Kidney capillary endothelial cell (primary cell): ENCODE results near the gene TMEM225B.
"Not testable (repeated sequence)": the region's sequence is repeated elsewhere in the genome, so short reads cannot be mapped to it uniquely, and the experiment has no call there.

Experiments used
- DNase-seq: peaks from one replicate; pipeline ENCODE4 v3.0.0-alpha.2; 2018; ENCODE audit warnings: low spot score

The TMEM225B gene

GRCh38 chr7:99579281-99579955 lies 18.6 kb upstream of the TMEM225B start:
- DNase-seq: no peak

GRCh38 chr7:99579956-99580777 lies 17.9 kb upstream of the TMEM225B start:
- peak; percentile 29 for DNase-seq

GRCh38 chr7:99580778-99581332 lies 17.2 kb upstream of the TMEM225B start:
- not testable (repeated sequence) for DNase-seq

- no peak for DNase-seq
Measured at GRCh38 chr7:99588868-99589267, 9.2 kb upstream of the TMEM225B start.

GRCh38 chr7:99594948-99595745 lies 2.9 kb upstream of the TMEM225B start:
- no peak for DNase-seq

- DNase-seq: no peak
Measured at GRCh38 chr7:99596408-99596955, 1.6 kb upstream of the TMEM225B start.

GRCh38 chr7:99599836-99600235 lies 1.8 kb downstream of the TMEM225B start:
- no peak for DNase-seq

- no peak for DNase-seq
Measured at GRCh38 chr7:99601656-99602310, 3.7 kb downstream of the TMEM225B start.

GRCh38 chr7:99605527-99605926 lies 7.5 kb downstream of the TMEM225B start:
- no peak for DNase-seq

GRCh38 chr7:99606531-99606930 lies 8.5 kb downstream of the TMEM225B start:
- no peak for DNase-seq

GRCh38 chr7:99607548-99607947 lies 9.5 kb downstream of the TMEM225B start:
- DNase-seq: no peak

GRCh38 chr7:99614495-99614894 lies 16.4 kb downstream of the TMEM225B start:
- no peak for DNase-seq

GRCh38 chr7:99615989-99616358 lies 17.9 kb downstream of the TMEM225B start:
- no peak for DNase-seq

GRCh38 chr7:99616359-99617191 lies 18.5 kb downstream of the TMEM225B start, which contains the start of gene ZSCAN25:
Gene ZSCAN25 (plus strand): TSS chr7:99616946. CDS start chr7:99619607, 2,661 bp downstream.
- peak; percentile 85 for DNase-seq

GRCh38 chr7:99617192-99617781 lies 19.2 kb downstream of the TMEM225B start:
- DNase-seq: no peak

GRCh38 chr7:99618726-99619125 lies 20.7 kb downstream of the TMEM225B start:
- DNase-seq: no peak

- no peak for DNase-seq
Measured at GRCh38 chr7:99619571-99620130, 21.6 kb downstream of the TMEM225B start.

- no peak for DNase-seq
Measured at GRCh38 chr7:99621271-99621670, 23.2 kb downstream of the TMEM225B start.

GRCh38 chr7:99622596-99622995 lies 24.5 kb downstream of the TMEM225B start:
- no peak for DNase-seq
